H1 (cell line): ENCODE data around the gene MTAP. TPM values are rescaled to one million over a fixed set of nuclear protein-coding genes. Genes with fewer than 3 reads are reported as not detected.

ENCODE experiments used
- CTCF ChIA-PET: fragments of 300-600 bp; sonication (Branson Sonifier 250); formaldehyde crosslinking; loops from one replicate; lab custom pipeline; 2021; ENCODE audit not compliant: partially characterized antibody; lab: Charles Lee
- POLR2A ChIA-PET: fragments of 300-600 bp; sonication (Branson Sonifier 250); formaldehyde crosslinking; loops from one replicate; lab custom pipeline; 2021; ENCODE audit warnings: inconsistent platforms; ENCODE audit not compliant: partially characterized antibody; lab: Charles Lee
- DNase-seq, 2 experiments: peaks; one replicate each; pipeline versions ENCODE4 v3.0.0 to v3.0.0-alpha.2; 2010 to 2022; ENCODE audit warnings: low spot score in 2 of 2, low read depth in 1 of 2, mixed read lengths in 1 of 2
- FAIRE-seq: peaks from 2 replicates; lab custom pipeline; 2011; peaks lifted over from hg19 to GRCh38; lab: Jason Lieb, UNC
- H2AFZ ChIP-seq: 2 replicates; pipeline ENCODE4 v1.8.1; 2012; ENCODE audit warnings: low read length, inconsistent platforms
- H2AK5ac ChIP-seq: 2 replicates; pipeline ENCODE4 v1.6.1; 2013; ENCODE audit warnings: low read depth, low read length
- H2BK120ac ChIP-seq: replicated peaks from 2 replicates; pipeline ENCODE3; 2013; ENCODE audit warnings: low read depth, low read length, inconsistent platforms
- H2BK12ac ChIP-seq: 2 replicates; pipeline ENCODE4 v1.6.1; 2013; ENCODE audit warnings: low read depth, low read length
- H2BK15ac ChIP-seq: 2 replicates; pipeline ENCODE4 v1.6.1; 2013; ENCODE audit warnings: low read length
- H2BK20ac ChIP-seq: 2 replicates; pipeline ENCODE4 v1.6.1; 2013; ENCODE audit warnings: low read length
- H2BK5ac ChIP-seq: 2 replicates; pipeline ENCODE4 v1.6.1; 2013; ENCODE audit warnings: low read depth, low read length
- H3K14ac ChIP-seq: 2 replicates; pipeline ENCODE4 v1.6.1; 2013; ENCODE audit warnings: inconsistent platforms; ENCODE audit not compliant: insufficient read length
- H3K18ac ChIP-seq: 2 replicates; pipeline ENCODE4 v1.6.1; 2013; ENCODE audit warnings: low read length; ENCODE audit errors: extremely low read depth
- H3K23ac ChIP-seq: 2 replicates; pipeline ENCODE4 v1.6.1; 2013; ENCODE audit warnings: inconsistent platforms; ENCODE audit not compliant: insufficient read length
- H3K23me2 ChIP-seq: 2 replicates; pipeline ENCODE4 v1.6.1; 2013; ENCODE audit warnings: low read depth, low read length
- H3K27ac ChIP-seq: 2 replicates; pipeline ENCODE4 v1.6.1; 2011; ENCODE audit warnings: low read depth, low read length, inconsistent platforms
- H3K27me3 ChIP-seq, 4 experiments: replicated peaks in 1 of 4; 1 replicate in 1 of 4; 2 replicates in 3 of 4; pipeline versions ENCODE4 v1.6.1 to v1.8.1; 2011 to 2013; ENCODE audit warnings: low read length in 3 of 4, mild to moderate bottlenecking in 3 of 4, inconsistent platforms in 2 of 4, mixed read lengths in 2 of 4, moderate library complexity in 1 of 4; ENCODE audit not compliant: control insufficient read depth in 3 of 4, insufficient read depth in 3 of 4; ENCODE audit errors: extremely low read depth in 1 of 4
- H3K36me3 ChIP-seq, 4 experiments: 2 replicates each; pipeline versions ENCODE4 v1.6.1 to v1.8.1; 2011 to 2013; ENCODE audit warnings: mild to moderate bottlenecking in 4 of 4, low read length in 3 of 4, moderate library complexity in 2 of 4, control low read depth in 1 of 4, inconsistent platforms in 1 of 4; ENCODE audit not compliant: insufficient read depth in 4 of 4, control insufficient read depth in 2 of 4
- H3K4ac ChIP-seq: replicated peaks from 2 replicates; pipeline ENCODE3; 2013; ENCODE audit warnings: low read length, low read depth, mixed read lengths, inconsistent platforms; ENCODE audit not compliant: insufficient read length
- H3K4me1 ChIP-seq, 4 experiments: replicated peaks in 1 of 4; 1 replicate in 1 of 4; 2 replicates in 3 of 4; pipeline versions ENCODE4 v1.6.1 to v1.8.1; 2011 to 2013; ENCODE audit warnings: low read length in 3 of 4, inconsistent platforms in 2 of 4, mixed read lengths in 1 of 4; ENCODE audit not compliant: insufficient read depth in 4 of 4, control insufficient read depth in 3 of 4
- H3K4me2 ChIP-seq, 2 experiments: 2 replicates each; pipeline versions ENCODE4 v1.6.1 to v1.8.1; 2011 to 2013; ENCODE audit warnings: low read depth in 2 of 2, low read length in 2 of 2, control low read depth in 1 of 2, inconsistent platforms in 1 of 2, mild to moderate bottlenecking in 1 of 2; ENCODE audit not compliant: insufficient read depth in 1 of 2
- H3K4me3 ChIP-seq, 4 experiments: fragments of 200-600, 300-600 bp in 1 of 4; sonication (generic), shearing (Covaris generic), sonication (Bioruptor Twin) in 1 of 4; 2 replicates each; pipeline versions ENCODE4 v1.5.1 to v1.8.1; 2011 to 2016; ENCODE audit warnings: low read length in 4 of 4, low read depth in 3 of 4, control low read depth in 2 of 4, inconsistent platforms in 2 of 4, mild to moderate bottlenecking in 2 of 4, mixed read lengths in 1 of 4, moderate library complexity in 1 of 4; ENCODE audit not compliant: insufficient read depth in 2 of 4; ENCODE audit errors: extremely low read depth in 1 of 4
- H3K56ac ChIP-seq: replicated peaks from 2 replicates; pipeline ENCODE3; 2013; ENCODE audit warnings: low read depth, mild to moderate bottlenecking, mixed read lengths, low read length, inconsistent platforms; ENCODE audit not compliant: insufficient read length
- H3K79me1 ChIP-seq: 2 replicates; pipeline ENCODE4 v1.6.1; 2013; ENCODE audit warnings: low read depth, low read length, control low read depth
- H3K79me2 ChIP-seq, 2 experiments: 2 replicates each; pipeline versions ENCODE4 v1.6.1 to v1.8.1; 2012 to 2013; ENCODE audit warnings: low read length in 2 of 2, mild to moderate bottlenecking in 2 of 2, inconsistent platforms in 1 of 2; ENCODE audit not compliant: insufficient read depth in 2 of 2, control insufficient read depth in 1 of 2
- H3K9ac ChIP-seq, 4 experiments: replicated peaks in 1 of 4; 1 replicate in 1 of 4; 2 replicates in 3 of 4; pipeline versions ENCODE4 v1.6.1 to v1.8.1; 2011 to 2013; ENCODE audit warnings: low read depth in 3 of 4, low read length in 3 of 4, control low read depth in 2 of 4, mild to moderate bottlenecking in 2 of 4, moderate library complexity in 2 of 4, inconsistent platforms in 1 of 4; ENCODE audit errors: extremely low read depth in 1 of 4
- H3K9me3 ChIP-seq, 2 experiments: 2 replicates each; pipeline versions ENCODE4 v1.6.1 to v1.8.1; 2012 to 2013; ENCODE audit warnings: mild to moderate bottlenecking in 2 of 2, moderate library complexity in 2 of 2, control low read depth in 1 of 2, inconsistent platforms in 1 of 2, low read depth in 1 of 2, low read length in 1 of 2, mixed read lengths in 1 of 2; ENCODE audit not compliant: insufficient read depth in 2 of 2
- H4K20me1 ChIP-seq, 2 experiments: replicated peaks in 1 of 2; 2 replicates each; pipeline versions ENCODE3 to v1.8.1; 2011 to 2013; ENCODE audit warnings: inconsistent platforms in 2 of 2, low read length in 2 of 2, mild to moderate bottlenecking in 1 of 2; ENCODE audit not compliant: insufficient read depth in 2 of 2, control insufficient read depth in 1 of 2
- H4K5ac ChIP-seq: 2 replicates; pipeline ENCODE4 v1.6.1; 2013; ENCODE audit warnings: low read length, low read depth, mixed read lengths, inconsistent platforms; ENCODE audit not compliant: insufficient read length
- H4K8ac ChIP-seq: 2 replicates; pipeline ENCODE4 v1.8.0; 2013; ENCODE audit warnings: mild to moderate bottlenecking, moderate library complexity, low read length, inconsistent platforms; ENCODE audit not compliant: insufficient read depth; ENCODE audit errors: extremely low read depth
- H4K91ac ChIP-seq: replicated peaks from 2 replicates; pipeline ENCODE3; 2013; ENCODE audit warnings: low read length, mixed read lengths, inconsistent platforms; ENCODE audit not compliant: insufficient read length
- KDM4A ChIP-seq: IDR thresholded peaks from one replicate; pipeline ENCODE4 v1.7.1; 2012; ENCODE audit warnings: low read depth, mild to moderate bottlenecking, moderate library complexity, low read length, inconsistent platforms; ENCODE audit not compliant: severe bottlenecking
- SIN3A ChIP-seq, 2 experiments: IDR thresholded peaks in 1 of 2; conservative IDR thresholded peaks in 1 of 2; 2 replicates each; pipeline ENCODE4 v1.6.1; 2011 to 2012; ENCODE audit warnings: low read length in 2 of 2, improper control_type of control experiment in 1 of 2, low read depth in 1 of 2, mild to moderate bottlenecking in 1 of 2
- SIRT6 ChIP-seq: IDR thresholded peaks from one replicate; pipeline ENCODE4 v1.7.1; 2012; ENCODE audit warnings: low read length, inconsistent platforms
- WGBS, 2 experiments: shearing (Covaris generic) in 1 of 2; methylation state at CpG; one replicate each; pipeline versions ENCODE4 v1.1.6 to v1.1.7; 2013 to 2015; ENCODE audit warnings: low lambda C conversion rate in 2 of 2, mixed read lengths in 2 of 2, inconsistent platforms in 1 of 2, low coverage in 1 of 2, missing lambda C conversion rate in 1 of 2; ENCODE audit not compliant: insufficient replicate concordance in 2 of 2, insufficient coverage in 1 of 2, insufficient read length in 1 of 2; ENCODE audit errors: extremely low coverage in 1 of 2, missing lambda C conversion rate in 1 of 2; 5-methylcytosine and 5-hydroxymethylcytosine counted together
- polyA plus RNA-seq, 7 experiments: library from polyadenylated mRNA; depleted of rRNA in 3 of 7; stranded (reverse) in 5 of 7; unstranded in 2 of 7; fragments of >200 nt in 5 of 7; fragments of 200-250 nt in 2 of 7; gene quantifications; 1 replicate in 5 of 7; 2 replicates in 1 of 7; 4 replicates in 1 of 7; pipeline versions ENCODE4 v1.2.1 to v1.2.3, GENCODE V29; 2011 to 2013; ENCODE audit warnings: missing spikeins in 2 of 7, mixed read lengths in 2 of 7
- total RNA-seq: library from RNA; stranded (reverse); fragmentation: NEBNext Ultra II Directional; extraction: Animal tissue kit (Norgen Biotek cat#: 25700); gene quantifications from 2 replicates; pipeline ENCODE4 v1.2.1, GENCODE V29; 2021

Gene MTAP
- total and polyA plus RNA-seq, 2 of the 8 experiments (the other 6 are each of a cell fraction or from before 2014, with no cell fraction given): 16.4 to 100 TPM

DNA sequence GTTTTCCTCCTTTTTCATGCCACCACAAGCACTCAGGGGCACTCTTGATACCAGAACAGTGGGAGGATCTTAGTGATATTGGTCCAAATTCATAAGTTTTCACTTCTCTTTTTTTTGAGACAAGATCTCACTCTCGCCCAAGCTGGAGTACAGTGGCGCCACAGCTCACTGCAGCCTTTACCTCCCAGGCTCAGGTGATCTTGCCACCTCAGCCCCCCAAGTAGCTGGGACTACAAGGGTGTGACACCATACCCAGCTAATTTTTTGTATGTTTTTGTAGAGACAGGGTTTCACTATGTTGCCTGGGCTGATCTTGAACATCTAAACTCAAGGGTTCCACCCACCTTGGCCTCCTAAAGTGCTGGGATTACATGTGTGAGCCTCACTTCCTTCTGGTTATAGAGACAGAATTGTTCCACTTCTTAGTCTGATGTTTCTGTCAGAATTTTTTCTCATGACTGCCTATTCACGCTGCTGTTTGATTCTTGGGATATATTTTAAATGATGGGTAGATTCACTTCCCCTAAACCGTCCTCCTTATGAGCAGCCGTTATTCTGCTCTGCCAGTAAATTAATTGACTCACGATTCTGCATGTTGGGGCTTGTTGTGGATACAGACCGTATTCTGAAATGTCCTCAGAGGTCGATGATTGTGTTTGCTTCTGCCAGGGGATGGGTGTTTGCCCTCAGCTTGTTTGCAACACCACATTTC, 30.8 kb downstream of the MTAP start:
- Histone ChIP-seq H3K18ac (no peak overlapping the region), H3K27me3 (no peaks in the 10 kb centered on the region), H3K23ac (no peak overlapping the region), H4K20me1 (peaks cover 4 to 6% of the 10 kb centered on the region in 2 experiments), H2BK12ac (no peak overlapping the region), H3K14ac (no peak overlapping the region), H3K36me3 (peaks cover 6 to 82% (median 53%) of the 10 kb centered on the region in 4 experiments), H3K4me1 (no peaks in the 10 kb centered on the region), H4K91ac (no peak overlapping the region), H2BK5ac (no peak overlapping the region), H4K8ac (no peak overlapping the region), H3K4me2 (no peak overlapping the region), H2BK20ac (no peak overlapping the region), H2AK5ac (no peak overlapping the region), H3K9me3 (no peaks in the 10 kb centered on the region), H3K9ac (no peak overlapping the region), H3K79me2 (peaks cover 0 to 53% of the 10 kb centered on the region in 2 experiments; a peak in 2 of 4 replicates), H2BK15ac (no peak overlapping the region), H3K23me2 (no peaks in the 10 kb centered on the region), H3K27ac (no peak overlapping the region), H3K79me1 (peaks cover 6% of the 10 kb centered on the region), H3K4me3 (no peak overlapping the region), H2BK120ac (no peak overlapping the region), H3K56ac (no peak overlapping the region), H3K4ac (no peak overlapping the region), H4K5ac (no peak overlapping the region), H2AFZ (no peak overlapping the region)
- DNase-seq (no peak), FAIRE-seq (no peak)
- ChIA-PET POLR2A (no interaction called here), CTCF (interaction anchor here (4.3 kb wide), 1 partner anchor 20 kb away, joined by 19 read pairs; no protein-coding TSS in a partner anchor)
- 94% methylated on average over 8 of the region's 8 CpGs; no CpG with 5 or more reads in 1 of the 2 experiments for WGBS, 2 experiments
- no peak for TF ChIP-seq KDM4A
- TF ChIP-seq SIRT6: no peak
- no peak for TF ChIP-seq SIN3A (conservative IDR thresholded peaks at IDR 0.05 in 1 of 2, IDR thresholded peaks at IDR 0.05 in 1 of 2; ENCODE audit: low read depth in 1 of 2, low read length in 2 of 2)
